Prostate gland (tissue), 2 donors: Measurements from ENCODE around the gene HDGFL3.

Source experiments
- CTCF ChIP-seq, 4 experiments: fragments of 200-600 bp in 2 of 4; fragments of 450-650 bp in 2 of 4; sonication (generic) in 2 of 4; IDR thresholded peaks; 1 replicate in 3 of 4; 2 replicates in 1 of 4; pipeline ENCODE4 v1.5.1; 2016 to 2019; ENCODE audit warnings: antibody characterized with exemption in 4 of 4, mild to moderate bottlenecking in 2 of 4, moderate library complexity in 2 of 4
- POLR2AphosphoS5 ChIP-seq: sonication (generic); formaldehyde crosslinking; IDR thresholded peaks from one replicate; pipeline ENCODE4 v1.6.1; 2017; ENCODE audit warnings: antibody characterized with exemption

DNA sequence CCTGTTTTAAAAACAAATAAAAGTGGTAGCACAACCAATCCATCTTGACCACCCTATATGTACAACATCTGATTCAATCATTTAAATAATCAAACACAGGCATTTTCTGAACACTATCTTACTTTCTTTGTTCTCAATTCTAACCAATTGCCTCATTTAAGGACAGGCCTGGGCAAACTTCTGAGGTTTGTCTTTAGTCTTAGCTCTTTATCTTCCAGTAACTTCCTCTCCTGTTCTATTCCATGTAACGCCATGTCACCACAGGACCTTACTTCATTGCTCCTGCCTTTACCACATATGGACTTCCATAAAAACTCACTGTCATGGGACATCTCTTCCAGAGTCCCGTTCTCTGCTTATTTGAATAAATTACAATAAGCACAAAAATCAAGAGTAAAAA lies 14.9 kb downstream of the HDGFL3 start:
- TF ChIP-seq POLR2AphosphoS5 (no peak), CTCF (IDR thresholded peaks at IDR 0.05) (no peak)
